ENCODE data around the gene SLC17A8. TPM values are rescaled to one million over a fixed set of nuclear protein-coding genes. Genes with fewer than 3 reads are reported as not detected.
"Not testable (repeated sequence)": the region's sequence is repeated elsewhere in the genome, so short reads cannot be mapped to it uniquely, and the experiment has no call there.

Gene SLC17A8
- total and polyA plus RNA-seq, 4 donors = 0.02 to 14.8 (median 0.24) TPM

DNA sequence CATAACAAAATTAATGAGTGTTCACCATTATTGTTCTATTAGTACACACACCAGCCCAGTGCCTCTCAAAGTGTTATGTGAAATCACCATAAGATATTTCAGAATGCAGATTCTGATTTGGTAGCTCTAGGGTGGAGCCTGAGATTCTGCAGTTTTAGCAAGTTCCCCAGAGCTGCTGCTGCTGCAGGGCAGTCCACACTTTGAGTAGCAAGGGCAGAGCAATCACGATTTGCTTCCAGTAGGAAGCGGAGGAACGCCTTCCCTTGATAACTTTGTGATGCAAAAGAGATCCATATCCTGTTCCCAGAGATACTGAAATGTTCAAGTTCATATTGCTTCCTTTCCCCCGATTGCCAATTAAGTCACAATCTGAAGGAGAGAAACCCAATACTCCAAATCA, 57.9 kb downstream of the SLC17A8 start:
- H3K4me1 ChIP-seq (ENCODE audit: control insufficient read depth in 5 of 5, insufficient read depth in 5 of 5, low read length in 5 of 5) = no peaks in the 10 kb centered on the region
- H3K9ac ChIP-seq (ENCODE audit: insufficient read depth in 1 of 2, low read length in 2 of 2) = no peak overlapping the region
- no peaks in the 10 kb centered on the region for H3K27me3 ChIP-seq (ENCODE audit: control insufficient read depth in 3 of 3, insufficient read depth in 3 of 3, low read length in 2 of 3)
- no peak overlapping the region for H3K27ac ChIP-seq (ENCODE audit: low read depth in 1 of 2, low read length in 1 of 2)
- WGBS, 2 donors = 58 to 59% methylated on average over 4 of the region's 4 CpGs
- no peak overlapping the region for H3K4me3 ChIP-seq
- no peaks in the 10 kb centered on the region for H3K36me3 ChIP-seq (ENCODE audit: control insufficient read depth in 4 of 4, insufficient read depth in 4 of 4, low read length in 4 of 4)
- DNase-seq = no peak
- TF ChIP-seq, protein P1, sequence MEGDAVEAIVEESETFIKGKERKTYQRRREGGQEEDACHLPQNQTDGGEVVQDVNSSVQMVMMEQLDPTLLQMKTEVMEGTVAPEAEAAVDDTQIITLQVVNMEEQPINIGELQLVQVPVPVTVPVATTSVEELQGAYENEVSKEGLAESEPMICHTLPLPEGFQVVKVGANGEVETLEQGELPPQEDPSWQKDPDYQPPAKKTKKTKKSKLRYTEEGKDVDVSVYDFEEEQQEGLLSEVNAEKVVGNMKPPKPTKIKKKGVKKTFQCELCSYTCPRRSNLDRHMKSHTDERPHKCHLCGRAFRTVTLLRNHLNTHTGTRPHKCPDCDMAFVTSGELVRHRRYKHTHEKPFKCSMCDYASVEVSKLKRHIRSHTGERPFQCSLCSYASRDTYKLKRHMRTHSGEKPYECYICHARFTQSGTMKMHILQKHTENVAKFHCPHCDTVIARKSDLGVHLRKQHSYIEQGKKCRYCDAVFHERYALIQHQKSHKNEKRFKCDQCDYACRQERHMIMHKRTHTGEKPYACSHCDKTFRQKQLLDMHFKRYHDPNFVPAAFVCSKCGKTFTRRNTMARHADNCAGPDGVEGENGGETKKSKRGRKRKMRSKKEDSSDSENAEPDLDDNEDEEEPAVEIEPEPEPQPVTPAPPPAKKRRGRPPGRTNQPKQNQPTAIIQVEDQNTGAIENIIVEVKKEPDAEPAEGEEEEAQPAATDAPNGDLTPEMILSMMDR (IDR thresholded peaks at IDR 0.05; ENCODE audit: control extremely low read depth, extremely low read depth) = no peak
- no peaks in the 10 kb centered on the region for H3K9me3 ChIP-seq (ENCODE audit: control insufficient read depth in 4 of 4, insufficient read depth in 3 of 4, low read length in 3 of 4)
- ATAC-seq (ENCODE audit: insufficient read depth, low FRiP score) = no peak

DNA sequence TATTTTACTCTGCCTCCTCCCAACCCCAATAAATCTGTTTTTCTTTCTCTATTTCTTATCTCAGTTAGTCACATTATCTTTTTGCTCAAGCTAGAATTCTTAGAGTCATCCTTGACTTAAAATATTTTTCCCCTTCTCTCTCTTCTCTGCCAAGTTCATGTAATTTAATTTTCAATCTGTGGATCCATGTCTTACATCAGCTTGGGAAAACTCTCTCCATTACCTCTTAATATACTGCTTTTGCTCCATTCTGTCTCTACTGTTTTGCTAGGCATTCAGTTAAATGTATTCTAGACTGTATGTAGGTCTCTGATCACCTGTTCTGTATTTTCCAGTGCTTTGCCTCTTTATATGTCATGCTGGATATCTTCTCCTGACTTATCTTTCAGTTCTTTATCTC, 65.8 kb downstream of the SLC17A8 start:
- ATAC-seq (ENCODE audit: insufficient read depth, low FRiP score) (no peak), DNase-seq (no peak)
- H3K9ac ChIP-seq (ENCODE audit: insufficient read depth in 1 of 2, low read length in 2 of 2) = no peak overlapping the region
- H3K4me3 ChIP-seq = no peak overlapping the region
- no peak overlapping the region for H3K27ac ChIP-seq (ENCODE audit: low read depth in 1 of 2, low read length in 1 of 2)
- no peaks in the 10 kb centered on the region for H3K27me3 ChIP-seq (ENCODE audit: control insufficient read depth in 3 of 3, insufficient read depth in 3 of 3, low read length in 2 of 3)
- H3K4me1 ChIP-seq (ENCODE audit: control insufficient read depth in 5 of 5, insufficient read depth in 5 of 5, low read length in 5 of 5) = no peaks in the 10 kb centered on the region
- no peaks in the 10 kb centered on the region for H3K36me3 ChIP-seq (ENCODE audit: control insufficient read depth in 4 of 4, insufficient read depth in 4 of 4, low read length in 4 of 4)
- TF ChIP-seq, protein P1 (IDR thresholded peaks at IDR 0.05; ENCODE audit: control extremely low read depth, extremely low read depth) = no peak
- H3K9me3 ChIP-seq (ENCODE audit: control insufficient read depth in 4 of 4, insufficient read depth in 3 of 4, low read length in 3 of 4) = no peaks in the 10 kb centered on the region

DNA sequence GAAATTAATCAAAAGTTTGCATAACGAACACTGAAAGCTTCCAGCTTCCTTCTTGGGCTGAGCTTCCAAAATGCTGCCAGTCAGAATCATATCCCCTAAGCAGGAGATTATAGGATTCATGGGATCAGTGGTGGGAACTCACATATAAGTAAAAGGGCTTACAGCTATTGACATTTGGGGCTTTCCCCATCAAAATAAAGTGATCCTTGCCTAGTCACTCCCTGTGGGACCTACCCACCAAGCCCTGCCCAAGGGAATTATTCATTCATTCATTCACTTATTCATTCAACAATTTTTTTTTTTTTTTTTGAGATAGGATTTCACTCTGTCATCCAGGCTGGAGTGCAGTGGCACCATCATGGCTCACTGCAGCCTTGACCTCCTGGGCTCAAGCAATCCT, 69.3 kb downstream of the SLC17A8 start:
- 25 to 32% methylated on average over 1 of the region's 1 CpG for WGBS, 2 donors
- H3K36me3 ChIP-seq (ENCODE audit: control insufficient read depth in 4 of 4, insufficient read depth in 4 of 4, low read length in 4 of 4) = no peaks in the 10 kb centered on the region
- H3K27ac ChIP-seq (ENCODE audit: low read depth in 1 of 2, low read length in 1 of 2) = no peak overlapping the region
- H3K27me3 ChIP-seq (ENCODE audit: control insufficient read depth in 3 of 3, insufficient read depth in 3 of 3, low read length in 2 of 3) = no peaks in the 10 kb centered on the region
- H3K4me1 ChIP-seq (ENCODE audit: control insufficient read depth in 5 of 5, insufficient read depth in 5 of 5, low read length in 5 of 5) = no peaks in the 10 kb centered on the region
- no peak for ATAC-seq (ENCODE audit: insufficient read depth, low FRiP score)
- H3K4me3 ChIP-seq = no peak overlapping the region
- no peak overlapping the region for H3K9ac ChIP-seq (ENCODE audit: insufficient read depth in 1 of 2, low read length in 2 of 2)
- no peaks in the 10 kb centered on the region for H3K9me3 ChIP-seq (ENCODE audit: control insufficient read depth in 4 of 4, insufficient read depth in 3 of 4, low read length in 3 of 4)
- TF ChIP-seq, protein P1 (IDR thresholded peaks at IDR 0.05; ENCODE audit: control extremely low read depth, extremely low read depth) = no peak
- no peak for DNase-seq

DNA sequence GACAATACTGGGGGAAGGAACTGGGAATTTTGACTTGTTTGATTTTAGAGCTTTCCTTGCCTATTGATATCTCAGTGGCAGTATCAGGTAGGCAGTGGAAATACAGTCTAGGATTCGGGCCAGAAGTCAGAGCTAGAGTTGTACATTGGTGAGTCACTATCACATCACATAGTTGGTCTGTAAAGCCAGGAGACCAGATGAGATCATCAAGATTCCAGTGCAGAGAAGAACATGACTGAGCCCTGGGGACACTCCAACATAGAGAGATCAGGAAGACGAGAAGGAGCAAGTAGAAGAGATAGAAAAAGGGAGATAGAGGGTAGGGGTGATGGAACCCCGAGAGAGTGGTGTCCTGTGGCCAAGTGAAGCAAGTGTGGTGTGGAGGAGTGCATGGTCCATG, 70.2 kb downstream of the SLC17A8 start:
- WGBS, 2 donors = 79 to 82% methylated on average over 3 of the region's 3 CpGs
- no peak for DNase-seq
- H3K9me3 ChIP-seq (ENCODE audit: control insufficient read depth in 4 of 4, insufficient read depth in 3 of 4, low read length in 3 of 4) = no peaks in the 10 kb centered on the region
- H3K4me1 ChIP-seq (ENCODE audit: control insufficient read depth in 5 of 5, insufficient read depth in 5 of 5, low read length in 5 of 5) = no peaks in the 10 kb centered on the region
- H3K27me3 ChIP-seq (ENCODE audit: control insufficient read depth in 3 of 3, insufficient read depth in 3 of 3, low read length in 2 of 3) = no peaks in the 10 kb centered on the region
- no peaks in the 10 kb centered on the region for H3K36me3 ChIP-seq (ENCODE audit: control insufficient read depth in 4 of 4, insufficient read depth in 4 of 4, low read length in 4 of 4)
- no peak overlapping the region for H3K9ac ChIP-seq (ENCODE audit: insufficient read depth in 1 of 2, low read length in 2 of 2)
- H3K4me3 ChIP-seq = no peak overlapping the region
- TF ChIP-seq, protein P1 (IDR thresholded peaks at IDR 0.05; ENCODE audit: control extremely low read depth, extremely low read depth) = no peak
- no peak overlapping the region for H3K27ac ChIP-seq (ENCODE audit: low read depth in 1 of 2, low read length in 1 of 2)
- no peak for ATAC-seq (ENCODE audit: insufficient read depth, low FRiP score)

DNA sequence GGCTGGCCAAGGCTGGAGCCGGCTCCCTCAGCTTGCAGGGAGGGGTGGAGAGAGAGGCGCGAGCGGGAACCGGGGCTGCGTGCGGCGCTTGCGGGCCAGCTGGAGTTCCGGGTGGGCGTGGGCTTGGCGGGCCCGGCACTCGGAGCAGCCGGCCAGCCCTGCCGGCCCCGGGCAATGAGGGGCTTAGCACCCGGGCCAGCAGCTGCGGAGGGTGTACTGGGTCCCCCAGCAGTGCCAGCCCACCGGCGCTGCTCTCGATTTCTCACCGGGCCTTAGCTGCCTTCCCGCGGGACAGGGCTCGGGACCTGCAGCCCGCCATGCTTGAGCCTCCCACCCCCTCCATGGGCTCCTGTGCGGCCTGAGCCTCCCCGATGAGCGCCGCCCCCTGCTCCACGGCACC, 73.4 kb downstream of the SLC17A8 start:
- WGBS, 2 donors = 97 to 99% methylated on average over 10 to 32 of the region's 32 CpGs
- H3K9ac ChIP-seq (ENCODE audit: insufficient read depth in 1 of 2, low read length in 2 of 2) = not testable (repeated sequence)

More for the DNA sequence above, 73.4 kb downstream of the SLC17A8 start:
- DNase-seq; H3K9me3 ChIP-seq (ENCODE audit: control insufficient read depth in 4 of 4, insufficient read depth in 3 of 4, low read length in 3 of 4); H3K27ac ChIP-seq (ENCODE audit: low read depth in 1 of 2, low read length in 1 of 2); ATAC-seq (ENCODE audit: insufficient read depth, low FRiP score); H3K36me3 ChIP-seq (ENCODE audit: control insufficient read depth in 4 of 4, insufficient read depth in 4 of 4, low read length in 4 of 4); H3K27me3 ChIP-seq (ENCODE audit: control insufficient read depth in 3 of 3, insufficient read depth in 3 of 3, low read length in 2 of 3); H3K4me3 ChIP-seq; H3K4me1 ChIP-seq (ENCODE audit: control insufficient read depth in 5 of 5, insufficient read depth in 5 of 5, low read length in 5 of 5): not testable (repeated sequence)

Data from lung (tissue), 12 donors.